Measurements from ENCODE around the gene METTL27. TPM values are rescaled to one million over a fixed set of nuclear protein-coding genes. Genes with fewer than 3 reads are reported as not detected.
"Not testable (repeated sequence)": the region's sequence is repeated elsewhere in the genome, so short reads cannot be mapped to it uniquely, and the experiment has no call there.

Gene METTL27
- total RNA-seq, 1 donor from 2014 or later: 3.2 TPM

DNA sequence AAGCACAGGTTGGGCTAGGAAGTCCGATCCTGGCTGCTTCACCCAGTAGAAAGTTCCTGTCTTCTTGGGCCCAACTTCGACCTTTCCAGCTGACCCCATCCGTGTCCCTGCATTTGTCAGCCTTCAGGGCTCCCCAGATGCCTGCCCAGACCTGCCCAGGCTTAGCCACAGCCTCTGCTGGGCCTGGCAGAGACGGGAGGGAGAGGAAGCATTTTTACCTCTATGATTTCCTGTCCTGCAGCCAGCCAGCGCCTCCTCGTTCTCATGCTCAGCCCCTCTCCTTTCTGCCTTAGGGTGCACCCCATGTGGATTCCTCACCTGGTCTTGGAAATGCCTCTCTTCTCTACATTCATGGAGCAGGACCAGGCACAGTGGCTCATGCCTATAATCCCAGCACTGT, 3.7 kb downstream of the METTL27 start:
- no peak for DNase-seq

DNA sequence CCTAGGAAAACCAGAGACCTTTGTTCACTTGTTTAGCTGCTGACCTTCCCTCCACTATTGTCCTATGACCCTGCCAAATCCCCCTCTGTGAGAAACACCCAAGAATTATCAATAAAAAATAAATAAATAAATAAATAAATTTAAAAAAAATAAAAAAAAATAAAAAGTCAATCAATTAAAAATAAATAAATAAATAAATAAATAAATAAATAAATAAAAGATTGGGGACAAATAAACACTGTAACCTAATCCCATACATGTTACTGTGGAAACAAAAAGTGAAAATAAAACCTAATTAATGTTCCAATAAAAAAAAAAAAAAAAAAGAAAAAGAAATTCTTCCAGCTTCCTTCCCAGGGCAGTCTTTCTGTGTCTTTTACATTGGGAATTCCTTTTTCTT, 5.1 kb downstream of the METTL27 start:
- not testable (repeated sequence) for DNase-seq

DNA sequence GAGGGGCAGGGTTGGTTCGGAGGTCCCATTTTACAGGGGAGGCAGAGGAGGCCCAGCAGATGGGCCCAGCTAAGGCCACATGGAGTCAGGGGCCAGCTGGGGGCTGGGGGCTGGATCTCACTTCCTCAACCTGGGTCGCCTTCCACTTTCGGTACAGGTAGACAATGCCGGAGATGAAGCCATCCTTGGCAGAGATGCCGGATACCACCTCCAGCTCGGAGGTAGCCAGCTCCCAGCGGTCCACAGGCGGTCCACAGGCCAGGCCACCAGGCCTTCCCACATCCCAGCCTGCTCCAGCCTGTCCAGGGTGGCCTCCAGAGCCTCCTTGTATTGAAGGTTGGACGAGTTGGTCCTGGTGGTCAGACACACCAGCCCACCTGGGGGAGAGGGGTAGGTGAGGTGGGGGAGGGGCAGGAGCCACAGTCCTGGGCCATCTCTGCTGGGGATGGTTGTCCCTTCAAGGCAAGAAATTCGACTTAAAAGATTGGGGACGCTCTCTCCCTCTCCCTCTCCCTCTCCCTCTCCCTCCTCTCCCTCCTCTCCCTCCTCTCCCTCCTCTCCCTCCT, 7.6 kb downstream of the METTL27 start:
- no peak for DNase-seq

DNA sequence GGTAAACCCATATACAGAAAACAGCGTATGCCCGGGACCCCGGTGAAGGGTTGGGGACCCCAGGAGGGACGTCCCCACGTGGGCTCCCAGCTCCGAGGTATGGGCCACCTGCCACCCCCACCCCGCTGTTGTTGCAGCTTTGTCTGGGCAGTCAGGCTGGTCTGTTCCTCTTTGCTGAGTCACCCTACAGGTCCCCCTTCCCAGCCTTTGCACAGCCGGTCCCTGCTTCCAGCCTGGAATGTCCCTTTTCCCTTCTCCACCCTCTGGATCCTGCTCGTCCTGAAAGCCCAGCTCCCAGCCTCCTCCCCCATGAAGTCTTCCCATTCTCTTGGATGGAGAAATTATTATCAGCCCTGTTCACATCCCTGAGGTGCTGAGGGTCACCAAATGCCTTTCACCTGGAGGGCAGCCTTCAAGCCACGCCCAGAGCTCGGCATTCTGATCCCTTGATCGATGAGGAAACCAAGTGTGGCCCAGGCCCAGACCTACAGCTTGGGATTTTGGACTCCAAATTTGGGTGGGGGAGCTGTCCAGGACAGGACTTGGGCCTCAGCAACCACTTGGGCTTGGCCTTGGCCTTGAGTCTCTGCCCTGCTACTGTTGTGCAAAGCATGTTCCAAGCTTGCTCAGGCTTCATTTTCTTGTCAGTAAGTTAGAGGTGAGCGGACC, 8.9 kb downstream of the METTL27 start:
- no peak for DNase-seq

DNA sequence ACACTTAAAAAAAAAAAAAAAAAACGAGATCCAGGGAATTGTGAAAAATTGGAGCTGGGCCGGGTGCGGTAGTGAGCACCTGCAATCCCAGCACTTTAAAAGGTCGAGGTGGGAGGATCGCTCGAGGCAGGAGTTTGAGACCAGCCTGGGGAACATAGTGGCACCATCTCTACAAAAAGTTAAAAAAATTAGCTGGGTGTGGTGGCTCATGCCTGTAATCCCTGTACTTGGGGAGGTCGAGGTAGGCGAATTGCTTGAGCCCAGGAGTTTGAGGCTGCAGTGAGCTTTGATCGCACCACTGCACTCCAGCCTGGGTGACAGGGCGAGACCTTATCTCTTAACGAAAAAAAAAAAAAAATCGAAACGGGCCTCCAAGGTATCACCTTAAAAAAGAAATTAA, 9.5 kb downstream of the METTL27 start:
- DNase-seq: no peak

DNA sequence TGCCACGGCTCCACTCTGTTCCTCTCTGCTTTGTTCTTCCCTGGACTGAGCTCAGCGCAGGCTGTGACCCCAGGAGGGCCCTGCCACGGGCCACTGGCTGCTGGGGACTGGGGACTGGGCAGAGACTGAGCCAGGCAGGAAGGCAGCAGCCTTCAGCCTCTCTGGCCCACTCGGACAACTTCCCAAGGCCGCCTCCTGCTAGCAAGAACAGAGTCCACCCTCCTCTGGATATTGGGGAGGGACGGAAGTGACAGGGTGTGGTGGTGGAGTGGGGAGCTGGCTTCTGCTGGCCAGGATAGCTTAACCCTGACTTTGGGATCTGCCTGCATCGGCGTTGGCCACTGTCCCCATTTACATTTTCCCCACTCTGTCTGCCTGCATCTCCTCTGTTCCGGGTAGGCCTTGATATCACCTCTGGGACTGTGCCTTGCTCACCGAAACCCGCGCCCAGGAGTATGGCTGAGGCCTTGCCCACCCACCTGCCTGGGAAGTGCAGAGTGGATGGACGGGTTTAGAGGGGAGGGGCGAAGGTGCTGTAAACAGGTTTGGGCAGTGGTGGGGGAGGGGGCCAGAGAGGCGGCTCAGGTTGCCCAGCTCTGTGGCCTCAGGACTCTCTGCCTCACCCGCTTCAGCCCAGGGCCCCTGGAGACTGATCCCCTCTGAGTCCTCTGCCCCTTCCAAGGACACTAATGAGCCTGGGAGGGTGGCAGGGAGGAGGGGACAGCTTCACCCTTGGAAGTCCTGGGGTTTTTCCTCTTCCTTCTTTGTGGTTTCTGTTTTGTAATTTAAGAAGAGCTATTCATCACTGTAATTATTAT, 10.3 kb downstream of the METTL27 start:
- DNase-seq: no peak

DNA sequence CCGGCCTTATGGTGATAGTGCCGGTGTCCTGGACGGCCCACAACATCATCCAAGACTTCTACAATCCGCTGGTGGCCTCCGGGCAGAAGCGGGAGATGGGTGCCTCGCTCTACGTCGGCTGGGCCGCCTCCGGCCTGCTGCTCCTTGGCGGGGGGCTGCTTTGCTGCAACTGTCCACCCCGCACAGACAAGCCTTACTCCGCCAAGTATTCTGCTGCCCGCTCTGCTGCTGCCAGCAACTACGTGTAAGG, 10.8 kb downstream of the METTL27 start:
- no peak for DNase-seq

DNA sequence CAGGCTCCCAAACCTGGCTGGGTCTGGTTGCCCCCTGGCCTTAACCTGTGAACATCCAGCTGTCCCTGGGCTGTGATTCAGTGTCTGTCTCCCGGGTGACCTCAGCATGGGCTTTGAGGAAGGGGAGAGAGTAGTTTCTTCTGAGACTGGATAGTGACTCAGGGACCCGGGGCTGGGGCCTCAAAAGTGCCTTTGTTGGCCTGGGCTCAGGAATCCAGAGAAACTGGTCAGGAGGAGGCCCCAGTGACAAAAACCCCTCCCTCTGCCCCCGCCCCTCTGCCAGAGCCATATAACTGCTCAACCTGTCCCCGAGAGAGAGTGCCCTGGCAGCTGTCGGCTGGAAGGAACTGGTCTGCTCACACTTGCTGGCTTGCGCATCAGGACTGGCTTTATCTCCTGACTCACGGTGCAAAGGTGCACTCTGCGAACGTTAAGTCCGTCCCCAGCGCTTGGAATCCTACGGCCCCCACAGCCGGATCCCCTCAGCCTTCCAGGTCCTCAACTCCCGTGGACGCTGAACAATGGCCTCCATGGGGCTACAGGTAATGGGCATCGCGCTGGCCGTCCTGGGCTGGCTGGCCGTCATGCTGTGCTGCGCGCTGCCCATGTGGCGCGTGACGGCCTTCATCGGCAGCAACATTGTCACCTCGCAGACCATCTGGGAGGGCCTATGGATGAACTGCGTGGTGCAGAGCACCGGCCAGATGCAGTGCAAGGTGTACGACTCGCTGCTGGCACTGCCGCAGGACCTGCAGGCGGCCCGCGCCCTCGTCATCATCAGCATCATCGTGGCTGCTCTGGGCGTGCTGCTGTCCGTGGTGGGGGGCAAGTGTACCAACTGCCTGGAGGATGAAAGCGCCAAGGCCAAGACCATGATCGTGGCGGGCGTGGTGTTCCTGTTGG, 11.4 kb downstream of the METTL27 start, which contains the start of gene CLDN4:
TSS of gene CLDN4 (plus strand) at position 316 of the 903 bp plus-strand sequence. CDS start at position 522, 206 bp downstream.
- no peak for DNase-seq

DNA sequence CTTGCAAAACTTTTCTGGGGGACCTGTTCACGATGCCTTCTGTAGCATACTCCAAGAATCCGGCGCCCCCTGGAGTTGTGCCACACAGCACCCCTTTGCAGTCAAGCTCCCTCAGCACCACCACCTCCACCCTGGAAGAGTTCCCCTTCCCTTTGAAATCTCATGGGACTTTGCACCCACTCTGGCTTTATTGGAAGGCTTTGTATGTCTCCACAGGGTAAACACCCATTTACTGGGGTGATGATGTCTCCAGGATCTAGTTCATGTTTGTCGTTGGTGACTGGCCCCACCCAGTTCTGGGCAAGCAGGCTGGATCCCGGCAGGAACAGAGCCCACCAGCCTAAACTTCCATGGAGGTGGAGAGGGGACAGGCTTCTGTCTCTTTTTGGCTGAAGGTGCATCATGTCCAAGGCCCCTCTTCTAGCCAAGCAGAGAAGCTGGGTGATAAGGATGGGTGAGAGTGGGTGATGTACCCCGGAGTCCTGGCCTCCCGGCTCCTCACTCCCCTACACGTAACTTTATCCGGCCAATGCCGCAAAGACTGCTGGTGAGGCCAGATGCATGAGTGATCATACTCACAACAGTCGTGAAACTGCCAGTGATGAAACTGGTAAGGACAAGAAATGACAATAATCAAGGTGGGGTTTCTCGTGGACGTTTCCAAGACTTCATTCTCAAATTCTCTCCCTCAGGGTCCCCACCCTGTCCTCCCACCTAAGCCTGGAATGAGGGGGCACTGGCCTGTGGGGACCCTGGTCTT, 12.2 kb downstream of the METTL27 start:
- DNase-seq: no peak

DNA sequence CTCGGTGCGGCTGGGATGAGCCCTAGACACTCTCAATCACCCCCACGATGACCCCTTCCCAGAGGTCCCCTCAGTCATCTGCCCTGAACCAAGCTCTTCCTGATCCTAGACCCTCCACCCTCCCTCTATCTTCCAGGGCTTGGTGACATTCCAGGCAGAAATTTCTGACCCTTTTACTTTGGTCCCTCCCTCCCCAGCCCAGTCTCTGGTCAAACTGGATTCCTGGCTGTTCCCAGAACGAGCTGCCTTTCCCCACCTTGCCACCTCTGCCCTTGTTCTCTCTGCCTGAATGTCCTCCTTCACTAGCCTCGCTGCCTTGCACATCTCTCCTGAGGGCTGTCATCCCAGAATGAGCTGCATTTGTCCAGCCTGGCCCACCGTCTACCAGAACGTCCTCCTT, 12.8 kb downstream of the METTL27 start:
- DNase-seq: no peak

DNA sequence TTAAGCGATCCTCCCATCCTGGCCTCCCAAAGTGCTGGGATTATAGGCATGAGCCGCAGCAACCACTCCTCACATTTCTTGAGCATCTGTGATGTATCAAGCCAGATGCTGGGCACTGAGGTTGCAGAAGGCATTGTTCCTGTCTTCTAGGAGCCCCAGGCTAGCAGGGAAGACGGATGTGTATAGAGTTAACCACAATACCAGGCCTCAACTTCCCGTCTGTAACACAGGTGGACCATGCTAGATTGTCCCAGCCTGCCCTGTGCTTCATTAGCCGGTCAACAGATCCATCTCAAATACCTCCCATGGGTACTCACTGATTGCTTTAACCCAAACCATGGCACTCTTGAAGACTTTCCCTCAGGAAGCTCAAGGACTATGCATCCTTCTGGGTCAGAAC, 13.3 kb downstream of the METTL27 start:
- DNase-seq: no peak

DNA sequence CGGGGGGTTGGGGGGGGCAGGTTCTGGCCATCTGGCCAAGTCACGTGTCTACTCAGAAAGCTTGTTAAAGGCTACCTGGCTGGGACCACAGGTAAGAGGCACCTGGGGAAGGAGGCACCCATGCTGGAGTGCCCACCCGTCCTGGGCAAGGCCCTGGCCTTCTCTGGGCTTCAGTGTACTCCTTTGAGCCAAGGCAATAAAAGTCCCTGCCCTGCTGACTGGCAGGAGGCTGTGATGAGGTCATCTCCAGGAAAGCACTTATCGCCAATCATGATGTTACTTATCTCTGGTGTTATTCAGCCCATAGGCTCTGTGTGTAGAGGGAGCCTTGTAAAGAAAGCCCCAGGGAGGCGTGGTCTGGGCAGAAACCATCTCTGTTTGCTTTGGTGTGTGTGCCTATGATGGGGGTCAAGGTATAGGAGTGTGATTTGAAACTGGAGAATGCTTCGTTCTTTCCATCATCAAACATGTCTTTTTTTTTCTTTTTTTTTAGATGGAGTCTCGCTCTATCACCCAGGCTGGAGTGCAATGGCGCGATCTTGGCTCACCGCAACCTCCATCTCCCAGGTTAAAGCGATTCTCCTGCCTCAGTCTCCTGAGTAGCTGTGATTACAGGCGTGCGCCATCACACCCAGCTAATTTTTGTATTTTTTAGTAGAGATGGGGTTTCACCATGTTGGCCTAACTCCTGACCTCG, 14.1 kb downstream of the METTL27 start:
- DNase-seq: peak; percentile 75

DNA sequence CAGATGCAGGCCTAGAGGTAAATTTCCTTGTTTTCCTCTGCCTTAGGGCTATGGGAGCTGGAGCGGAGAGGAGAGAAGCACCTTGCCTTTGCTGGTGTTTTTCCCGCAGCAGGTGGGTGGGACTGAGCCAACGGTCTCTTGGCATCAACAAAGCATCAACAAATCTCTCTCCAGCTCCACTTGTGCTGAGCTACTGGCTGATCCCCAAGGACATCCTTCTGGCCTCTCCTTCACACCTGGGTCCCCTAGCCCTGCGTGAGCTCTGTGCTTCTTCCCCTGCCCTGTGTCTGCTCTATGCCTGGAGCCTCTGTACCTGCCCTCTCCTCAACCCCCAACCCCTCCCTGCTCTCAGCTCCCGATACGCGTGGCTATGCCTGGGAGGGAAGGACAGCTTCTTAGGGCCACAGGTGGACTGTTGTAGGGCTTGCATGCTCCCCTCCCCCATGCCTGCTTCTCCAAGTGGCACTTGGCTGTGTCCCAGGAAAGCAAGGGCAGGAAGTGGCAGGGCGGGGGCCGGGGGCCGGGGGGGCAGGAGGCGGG, 14.7 kb downstream of the METTL27 start:
- peak; percentile 38 for DNase-seq

DNA sequence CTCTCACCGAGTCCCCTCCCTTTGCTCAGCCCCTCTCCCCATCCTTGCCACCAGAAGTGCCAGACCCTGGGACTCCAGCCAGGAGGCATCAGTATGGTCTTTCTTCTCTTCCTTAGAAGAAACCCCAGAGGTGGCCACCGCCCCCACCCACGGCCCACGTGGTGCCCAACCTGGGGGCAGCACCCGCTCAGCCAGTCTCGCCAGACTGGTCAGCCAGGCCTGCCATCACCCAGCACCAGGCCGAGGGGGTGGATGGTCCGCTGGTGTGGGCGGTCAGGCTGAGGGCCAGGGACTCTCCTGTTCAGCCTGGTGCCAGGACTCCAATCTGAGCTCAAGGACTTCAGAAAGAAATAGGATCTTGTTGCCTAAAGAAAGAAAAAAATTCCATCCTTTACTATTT, 17.3 kb downstream of the METTL27 start:
- DNase-seq: no peak

DNA sequence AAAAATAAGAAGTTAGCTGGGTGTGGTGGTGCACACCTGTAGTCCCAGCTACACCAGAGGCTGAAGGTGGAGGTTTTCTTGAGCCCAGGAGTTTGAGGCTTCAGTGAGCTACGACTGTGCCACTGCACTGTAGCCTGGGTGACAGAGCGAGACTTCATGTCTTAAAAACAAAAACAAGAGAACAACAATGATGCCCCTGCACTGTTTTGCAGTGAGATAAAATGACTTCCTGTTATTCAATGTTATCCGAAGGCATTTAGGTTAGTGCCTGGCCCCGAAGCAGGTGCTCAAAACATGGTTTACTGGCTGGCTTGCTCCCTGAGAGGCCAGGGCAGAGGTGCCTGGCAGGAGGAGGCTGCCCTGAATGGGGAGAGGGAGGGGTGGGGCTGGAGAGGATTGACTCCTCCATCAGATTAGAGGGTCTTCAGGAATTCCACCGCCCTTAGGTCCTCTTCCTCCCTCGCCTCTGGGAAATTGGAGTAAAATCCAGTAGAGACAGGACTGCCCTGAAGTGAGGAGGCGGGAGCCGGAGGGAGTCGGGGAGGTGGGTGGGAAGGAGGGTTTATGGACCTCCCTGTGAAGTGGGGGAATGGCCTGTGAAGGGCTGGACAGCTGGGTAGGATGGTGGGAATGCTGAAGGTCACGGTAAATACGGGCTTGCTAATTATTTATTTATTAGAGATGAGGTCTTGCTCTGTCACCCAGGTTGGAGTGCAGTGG, 18.3 kb downstream of the METTL27 start:
- DNase-seq: no peak

DNA sequence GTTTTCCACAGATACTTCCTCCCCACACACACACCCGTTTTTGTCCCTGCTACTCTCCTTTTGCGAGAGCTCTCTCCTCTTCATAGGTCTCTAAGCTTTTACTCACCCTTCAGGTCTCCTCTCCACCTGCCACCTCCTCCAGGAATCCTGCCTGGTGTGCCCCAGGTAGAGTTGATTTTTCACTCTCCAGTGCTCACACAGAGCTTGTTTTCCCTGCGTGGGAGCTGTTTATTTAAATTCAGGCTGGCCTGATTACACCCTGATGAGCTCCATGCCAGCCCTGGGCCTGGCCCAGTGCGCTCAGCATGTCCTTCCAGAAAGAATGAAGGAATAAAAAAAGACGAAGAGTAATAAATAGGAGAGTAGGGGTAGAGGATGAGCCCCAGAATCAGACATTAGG, 19.1 kb downstream of the METTL27 start:
- DNase-seq: no peak

DNA sequence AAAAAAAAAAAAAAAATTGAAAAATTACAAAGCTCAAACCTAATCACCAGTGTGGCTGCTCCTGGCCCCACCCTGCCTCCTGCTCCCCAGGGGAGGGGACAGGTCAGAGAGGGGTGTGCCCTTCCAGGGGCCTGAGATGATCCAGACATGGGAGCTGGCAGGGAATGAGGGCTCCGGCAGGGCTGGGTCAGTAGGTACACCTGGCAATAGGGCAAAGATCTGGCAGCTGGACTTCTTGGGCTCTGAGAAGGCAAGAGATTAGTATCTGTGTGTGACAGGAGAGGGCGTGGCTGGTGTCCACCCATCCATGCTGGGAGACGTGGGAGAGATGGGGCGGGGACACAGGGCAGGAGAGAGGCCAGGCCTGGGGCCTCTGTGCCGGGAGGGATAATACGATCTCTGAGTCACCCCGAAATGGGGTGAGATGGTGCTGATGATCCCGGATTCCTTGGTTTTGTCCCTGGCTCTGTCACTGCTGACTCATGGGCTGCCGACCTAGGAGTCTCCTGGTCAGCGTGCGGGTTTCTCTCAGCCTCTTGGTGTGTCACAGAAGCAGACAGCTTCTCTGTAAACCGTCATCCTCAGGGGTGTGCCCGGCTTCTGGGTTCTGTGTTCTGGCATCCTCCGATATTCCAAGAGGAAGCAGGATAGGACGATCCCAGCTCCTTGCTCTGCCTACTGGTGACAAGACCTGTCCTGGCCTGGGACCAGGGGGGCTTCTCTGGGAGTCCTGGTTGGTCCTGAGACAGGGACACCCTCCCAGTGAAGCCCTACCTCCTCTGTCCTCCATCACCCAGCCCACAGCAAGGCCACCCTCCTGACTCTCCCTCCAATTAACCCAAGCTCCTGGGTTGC, 19.8 kb downstream of the METTL27 start:
- DNase-seq: peak; percentile 46

DNA sequence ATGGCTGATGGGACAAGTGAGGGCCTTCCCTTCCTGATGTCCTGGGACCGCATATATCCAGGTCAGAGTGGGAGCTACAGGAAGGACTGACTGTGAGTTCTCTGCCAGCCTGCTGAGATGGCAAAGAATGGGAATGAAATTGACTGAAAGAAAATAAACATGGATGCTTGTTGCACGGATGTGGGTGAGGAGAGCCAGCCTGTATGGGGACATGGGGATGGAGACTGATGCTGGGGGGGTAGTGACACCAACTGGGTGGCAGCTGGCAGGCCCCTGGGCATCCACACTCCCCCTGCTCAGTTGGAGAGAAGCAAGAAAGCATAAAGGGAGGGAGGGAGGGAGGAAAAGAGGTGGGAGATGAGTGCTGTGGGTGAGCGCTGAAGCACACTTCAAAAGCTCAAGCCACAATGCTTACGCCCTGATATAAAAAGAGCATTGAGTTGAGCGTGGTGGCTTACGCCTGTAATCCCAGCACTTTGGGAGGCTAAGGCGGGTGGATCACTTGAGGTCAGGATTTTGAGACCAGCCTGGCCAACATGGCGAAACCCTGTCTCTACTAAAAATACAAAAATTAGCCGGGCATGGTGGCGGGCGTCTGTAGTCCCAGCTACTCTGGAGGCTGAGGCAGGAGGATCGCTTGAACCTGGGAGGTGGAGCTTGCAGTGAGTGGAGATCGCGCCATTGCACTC, 20.6 kb downstream of the METTL27 start:
- DNase-seq: not testable (repeated sequence)

DNA sequence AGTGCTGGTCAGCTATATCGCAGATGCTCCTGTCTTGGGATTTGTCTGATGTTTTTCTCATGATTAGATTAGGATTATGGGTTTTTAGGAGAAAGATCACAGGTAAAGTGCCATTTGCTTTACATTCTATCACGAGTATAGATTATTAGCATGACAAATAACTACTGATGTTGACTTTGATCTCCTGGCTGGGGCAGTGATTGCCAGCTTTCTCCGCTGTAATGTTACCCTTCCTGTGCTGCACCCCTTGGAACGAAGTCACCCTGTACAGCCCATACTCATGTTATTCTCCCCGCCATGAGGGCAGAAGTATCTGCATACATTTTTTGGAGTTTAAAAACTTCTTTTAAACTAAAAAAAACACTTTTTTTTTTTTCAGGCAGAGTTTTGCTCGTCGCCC, 22.3 kb downstream of the METTL27 start:
- no peak for DNase-seq

All from dermis blood vessel endothelial cell (primary cell).